Measurements from ENCODE around the gene KIF3B. TPM values are rescaled to one million over a fixed set of nuclear protein-coding genes. Genes with fewer than 3 reads are reported as not detected.

Gene KIF3B
- total and polyA plus RNA-seq, 12 donors = 8.4 to 62.1 (median 28.6) TPM

GRCh38 chr20:32234135-32234808, 43.2 kb upstream of the KIF3B start:
- Histone ChIP-seq H3K27ac (no peak overlapping the region), H3K36me3 (replicated peaks in 1 of 2) (peaks cover 0 to 52% of the 10 kb centered on the region in 2 donors), H3K27me3 (no peaks in the 10 kb centered on the region), H3K4me3 (no peak overlapping the region), H3K4me1 (replicated peaks in 1 of 2) (no peaks in the 10 kb centered on the region), H3K9me3 (replicated peaks in 1 of 3) (no peaks in the 10 kb centered on the region)
- TF ChIP-seq CTCF (IDR thresholded peaks at IDR 0.05) (no peak), POLR2A (IDR thresholded peaks at IDR 0.05) (no peak)
- intact Hi-C loops (cut with DNase I) = no loop called here
- 87 to 96% (median 92%) methylated on average over 6 to 13 of the region's 13 CpGs for WGBS, 4 donors
- DNase-seq = no peak

DNA sequence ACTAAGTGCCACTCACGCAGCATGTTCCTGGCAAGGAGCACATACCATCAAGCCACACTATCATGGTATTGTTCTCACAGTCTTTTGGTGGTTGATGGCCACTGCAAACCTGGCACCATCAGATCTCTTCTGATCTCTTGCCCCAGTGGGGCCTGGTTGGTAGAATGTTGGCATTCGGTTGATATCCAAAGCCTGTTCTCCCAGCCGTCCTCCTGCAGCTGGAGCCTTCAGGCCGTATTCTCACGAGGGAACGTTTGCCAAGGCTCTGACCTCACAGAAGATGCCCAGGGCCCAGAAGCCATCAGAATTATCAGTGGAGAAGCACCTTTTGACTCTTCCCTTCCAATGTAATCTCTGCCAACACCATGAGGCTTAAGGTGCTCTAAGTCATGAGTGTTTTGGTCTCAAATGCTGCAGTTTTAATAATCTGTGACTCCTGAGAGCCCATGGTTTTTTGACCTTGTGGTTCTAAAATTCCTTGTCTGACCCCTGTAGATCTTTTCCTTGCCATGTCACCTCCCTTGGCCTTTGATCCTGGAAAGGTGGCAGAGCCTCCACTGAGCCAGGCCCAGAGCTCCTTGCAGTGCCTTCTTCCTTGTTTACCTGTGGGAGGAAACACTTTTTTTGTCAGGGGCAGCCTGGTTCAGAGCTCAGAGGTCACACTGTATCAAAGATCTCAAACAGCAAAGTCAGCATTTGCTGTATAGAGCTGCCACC, 42.0 kb upstream of the KIF3B start:
- Histone ChIP-seq H3K4me3 (no peak overlapping the region), H3K4me1 (replicated peaks in 1 of 2) (no peaks in the 10 kb centered on the region), H3K36me3 (replicated peaks in 1 of 2) (peaks cover 0 to 47% of the 10 kb centered on the region in 2 donors), H3K27ac (no peak overlapping the region), H3K27me3 (no peaks in the 10 kb centered on the region), H3K9me3 (replicated peaks in 1 of 3) (no peaks in the 10 kb centered on the region)
- 74 to 90% (median 82%) methylated on average over 5 to 6 of the region's 6 CpGs for WGBS, 4 donors
- DNase-seq = no peak
- no peak for TF ChIP-seq POLR2A (IDR thresholded peaks at IDR 0.05)
- no peak for TF ChIP-seq CTCF (IDR thresholded peaks at IDR 0.05)
- intact Hi-C loops (cut with DNase I) = no loop called here

DNA sequence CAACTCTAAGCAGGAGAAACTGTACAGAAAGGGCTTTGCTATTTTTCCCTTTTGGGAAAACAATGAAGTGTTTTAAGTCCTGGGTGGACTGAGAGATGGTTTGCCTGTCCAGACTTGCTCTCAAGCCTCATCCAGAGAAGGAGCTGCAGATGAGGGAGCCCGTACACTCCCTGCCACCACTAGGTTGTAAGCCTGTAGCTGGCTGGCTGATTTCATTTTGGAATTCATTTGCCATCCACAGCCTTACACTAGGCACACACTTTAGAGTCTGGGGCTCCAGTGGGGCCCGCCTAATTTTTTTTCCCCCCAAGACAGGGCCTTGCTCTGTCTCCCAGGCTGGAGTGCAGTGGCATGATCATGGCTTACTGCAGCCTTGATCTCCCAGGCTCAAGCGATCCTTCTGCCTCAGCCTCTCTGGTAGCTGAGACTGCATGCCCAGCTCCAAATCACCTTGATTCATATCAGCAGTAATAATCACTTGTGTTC, 41.4 kb upstream of the KIF3B start:
- peaks cover 0 to 42% of the 10 kb centered on the region in 2 donors for H3K36me3 ChIP-seq (replicated peaks in 1 of 2)

More for the DNA sequence above, 41.4 kb upstream of the KIF3B start:
- DNase-seq = no peak
- TF ChIP-seq CTCF (IDR thresholded peaks at IDR 0.05) (no peak), POLR2A (IDR thresholded peaks at IDR 0.05) (no peak)
- H3K9me3 ChIP-seq (replicated peaks in 1 of 3) = no peaks in the 10 kb centered on the region
- intact Hi-C loops (cut with DNase I) = no loop called here
- 95 to 97% (median 96%) methylated on average over 3 of the region's 3 CpGs for WGBS, 4 donors
- H3K4me1 ChIP-seq (replicated peaks in 1 of 2) = no peaks in the 10 kb centered on the region
- no peak overlapping the region for H3K4me3 ChIP-seq
- H3K27ac ChIP-seq = no peak overlapping the region
- no peaks in the 10 kb centered on the region for H3K27me3 ChIP-seq

Measured in adrenal gland (tissue), 12 donors.